GM18505 (cell line): Measurements from ENCODE around the gene ENC1.

Experiments
- ATAC-seq: cut with Tn5 transposase; IDR thresholded peaks from one replicate; pipeline ENCODE4 v1.9.1; 2021; ENCODE audit not compliant: unreplicated experiment
- POLR2A ChIP-seq: IDR thresholded peaks from 4 replicates; pipeline ENCODE4 v1.6.1; 2011; ENCODE audit warnings: borderline replicate concordance; ENCODE audit not compliant: insufficient read depth, insufficient read length; ENCODE audit errors: extremely low read depth

The ENC1 gene

DNA sequence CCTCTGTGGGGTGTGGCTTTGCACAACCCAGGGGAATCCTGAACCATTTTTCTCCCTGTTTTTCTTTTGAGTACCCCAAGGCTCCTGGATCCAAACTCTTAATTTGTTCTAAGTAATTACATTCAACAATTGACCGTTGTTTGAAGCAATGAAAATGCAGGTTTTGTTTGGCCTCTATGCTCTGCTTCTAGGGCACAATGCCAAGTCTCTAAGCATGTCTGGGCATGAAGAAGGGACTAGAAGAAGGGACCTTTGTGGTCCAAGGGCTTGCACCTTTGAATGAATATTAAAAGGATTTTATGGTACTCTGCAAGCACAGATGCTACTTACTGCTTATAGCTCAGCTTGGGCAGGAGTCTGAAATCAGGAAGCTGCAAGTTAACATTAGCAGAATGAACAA lies 6.6 kb upstream of the ENC1 start:
- ATAC-seq: no peak
- no peak for TF ChIP-seq POLR2A

DNA sequence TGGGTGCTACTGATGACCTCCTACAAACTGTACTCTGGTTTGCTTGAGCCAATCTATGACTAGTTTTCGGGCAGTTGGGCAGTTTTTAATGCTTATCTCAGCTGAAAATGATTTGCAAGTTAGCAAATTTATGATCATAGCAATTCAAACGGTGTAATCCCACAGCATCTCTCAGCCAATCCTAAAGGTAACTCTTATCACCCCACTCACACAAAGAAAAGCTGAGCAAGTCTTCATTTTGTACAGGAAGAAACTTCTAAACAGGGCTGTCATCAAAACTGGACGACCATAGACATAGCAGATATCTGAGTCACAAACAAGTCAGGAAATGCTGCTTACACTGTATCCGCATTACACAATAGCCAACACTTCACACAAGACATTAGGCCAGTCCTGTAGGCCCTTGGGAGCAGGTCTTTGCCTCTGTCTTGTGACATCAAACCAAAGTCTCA lies 2.6 kb upstream of the ENC1 start:
- no peak for ATAC-seq
- no peak for TF ChIP-seq POLR2A

DNA sequence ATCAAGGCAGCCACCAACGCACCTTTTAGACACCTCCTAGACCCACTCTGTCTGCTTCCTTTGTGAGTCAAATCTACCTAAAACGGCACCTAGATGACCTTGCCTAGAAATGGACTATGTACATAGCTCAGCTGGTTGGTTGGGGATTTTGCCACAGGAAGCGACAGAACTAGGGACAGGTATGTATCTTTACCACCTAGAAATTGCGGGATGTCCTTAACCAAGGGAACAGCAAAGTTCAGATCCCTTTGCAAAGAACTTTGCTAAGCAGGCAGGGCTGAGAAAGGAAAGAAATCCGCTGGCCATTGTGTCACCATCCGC lies 2.0 kb upstream of the ENC1 start:
- TF ChIP-seq POLR2A: no peak
- ATAC-seq: no peak

DNA sequence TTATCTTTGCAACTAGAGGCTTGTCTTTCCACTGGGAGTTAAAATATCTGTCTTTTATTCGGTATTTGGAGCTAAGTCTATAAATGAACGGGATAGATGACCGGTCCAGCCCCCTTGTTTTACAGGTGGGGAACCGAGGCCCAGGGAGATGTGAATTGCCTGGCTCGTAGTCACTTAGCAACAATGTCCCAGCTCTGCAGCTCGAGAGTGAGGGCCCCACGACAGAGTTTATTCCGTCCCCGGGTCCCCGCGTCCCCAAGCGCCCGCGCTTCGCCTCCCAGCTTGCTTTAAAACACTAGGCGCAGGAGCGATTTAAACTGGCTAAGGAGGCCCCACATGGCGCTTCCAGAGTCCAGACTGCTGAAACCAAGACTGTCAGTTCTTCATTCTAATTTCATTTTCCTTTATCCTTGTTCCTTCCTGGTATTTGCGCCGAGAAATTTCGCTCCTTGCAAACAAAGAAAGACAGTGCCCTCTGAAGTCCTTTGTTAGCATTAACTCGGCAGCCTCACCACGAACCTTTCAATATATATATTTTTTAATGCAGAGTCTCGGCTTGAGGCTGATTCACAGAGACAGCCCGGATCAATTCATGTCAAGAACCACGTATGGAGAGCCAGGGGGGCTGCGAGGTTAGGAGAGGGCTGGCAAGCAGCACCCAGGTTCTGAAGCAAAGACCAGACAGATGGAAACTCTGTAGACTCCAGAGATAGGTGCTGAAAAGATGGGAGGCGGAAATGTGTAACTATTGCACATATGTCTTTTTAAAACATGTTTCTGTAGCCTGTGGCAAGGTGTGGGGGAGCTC lies 1.4 kb upstream of the ENC1 start:
- ATAC-seq: no peak
- no peak for TF ChIP-seq POLR2A

DNA sequence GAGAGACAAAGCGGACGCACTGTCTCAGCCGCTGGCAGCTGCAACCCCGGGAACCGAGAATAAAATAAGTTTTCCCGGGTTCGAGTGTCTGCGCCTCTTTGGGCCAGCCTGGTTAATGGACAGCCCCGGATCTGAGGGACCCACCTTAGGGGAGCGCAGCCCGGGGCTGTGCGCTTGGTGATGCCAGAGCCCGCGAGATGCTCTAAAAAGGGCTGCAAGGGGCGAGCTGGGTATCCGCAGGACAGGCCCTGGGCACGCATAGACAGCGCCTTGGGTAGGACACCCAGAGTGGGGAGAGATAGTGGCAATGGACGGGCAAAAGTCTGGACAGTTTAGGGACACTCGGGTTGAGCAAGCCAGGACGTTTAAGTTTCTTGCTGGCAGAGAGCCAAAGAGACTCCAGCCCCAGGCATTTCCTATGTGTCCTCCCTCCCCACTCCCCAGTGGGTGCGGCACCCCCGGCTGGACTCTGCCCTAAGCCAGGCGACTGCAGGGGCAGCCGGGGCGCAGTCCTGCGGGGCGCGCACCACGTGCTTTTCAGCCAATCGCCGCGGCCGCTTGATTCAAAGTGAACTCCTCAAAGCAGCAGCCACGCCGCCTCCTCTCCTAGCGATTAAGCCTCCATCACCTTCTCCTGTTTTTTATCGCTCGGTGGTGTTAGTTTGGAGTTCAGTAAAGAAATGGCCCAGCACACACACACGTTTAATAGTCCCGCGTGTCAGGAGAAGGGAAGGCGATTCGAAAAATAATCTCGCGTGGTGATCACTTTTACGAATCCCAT lies 616 bp upstream of the ENC1 start:
- peak; percentile 15 for ATAC-seq
- TF ChIP-seq POLR2A: no peak

DNA sequence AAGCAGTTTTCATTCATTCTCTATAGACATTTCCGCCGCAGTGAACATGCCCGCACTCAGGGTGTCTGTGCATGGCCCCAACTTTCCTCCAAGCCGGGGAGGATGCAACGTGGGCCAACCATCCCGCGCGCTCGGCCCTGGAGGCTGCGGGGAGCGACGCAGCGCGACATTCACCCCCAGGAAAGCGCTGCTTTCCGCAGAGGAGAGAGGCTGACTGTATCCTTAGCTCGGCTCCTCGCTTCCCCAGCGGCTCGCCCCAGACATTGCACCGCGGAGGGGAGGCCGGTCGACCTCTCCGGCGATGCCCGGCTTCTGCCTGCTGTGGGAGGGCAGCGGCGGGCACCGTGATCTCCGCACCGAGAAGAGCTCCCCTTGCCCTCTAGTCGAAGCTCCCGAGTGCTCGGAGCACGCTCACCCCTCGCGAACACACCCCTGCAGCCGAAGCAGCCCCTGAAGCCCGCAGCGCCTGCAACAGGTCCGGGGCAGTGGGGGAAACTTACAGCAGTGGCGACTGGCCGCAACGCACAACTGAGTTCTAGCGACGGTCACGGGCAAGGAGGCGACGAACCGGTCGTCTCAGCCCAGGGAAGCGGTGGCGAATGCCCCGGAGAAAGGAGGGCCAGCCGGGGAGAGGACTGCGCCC lies 600 bp downstream of the ENC1 start:
- TF ChIP-seq POLR2A: no peak
- ATAC-seq: peak; percentile 10

DNA sequence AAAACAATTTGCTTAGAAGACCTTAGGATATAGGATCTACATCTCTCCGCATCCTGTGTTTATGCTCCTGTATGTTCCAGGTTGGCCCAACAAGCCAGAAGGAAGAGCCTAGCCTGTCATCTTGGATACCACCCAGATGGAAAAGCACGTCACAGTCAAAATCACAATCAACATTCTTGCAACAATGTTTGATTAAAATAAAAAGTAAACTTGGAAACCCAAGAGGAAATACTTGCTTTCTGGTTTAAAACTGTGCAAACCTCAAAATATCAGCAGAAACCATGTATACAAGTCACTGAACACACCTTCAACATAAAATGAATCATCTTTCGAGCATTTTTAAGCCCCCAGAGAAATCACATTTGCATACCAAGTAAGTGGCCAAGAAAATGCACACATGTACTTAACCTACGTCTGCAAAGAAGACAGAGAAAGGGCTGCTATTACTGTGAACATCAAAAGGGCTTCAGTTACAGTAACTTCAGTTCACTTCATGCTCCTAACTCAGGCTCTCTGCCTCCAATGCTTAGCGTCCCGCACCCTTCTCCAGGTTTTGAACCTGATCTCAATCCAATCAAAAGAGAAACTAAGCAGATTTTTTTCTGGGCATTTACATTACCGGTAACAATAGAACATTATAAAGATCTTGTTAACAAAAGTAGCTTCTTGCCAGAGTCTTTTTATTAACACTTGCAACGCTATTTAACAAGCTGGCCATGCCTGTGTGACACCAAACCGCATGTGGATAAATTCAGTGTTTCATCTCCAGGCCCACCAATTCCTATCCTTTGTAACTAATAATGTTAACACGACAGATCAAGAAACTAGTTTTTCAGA lies 1.3 kb downstream of the ENC1 start:
- ATAC-seq: no peak

DNA sequence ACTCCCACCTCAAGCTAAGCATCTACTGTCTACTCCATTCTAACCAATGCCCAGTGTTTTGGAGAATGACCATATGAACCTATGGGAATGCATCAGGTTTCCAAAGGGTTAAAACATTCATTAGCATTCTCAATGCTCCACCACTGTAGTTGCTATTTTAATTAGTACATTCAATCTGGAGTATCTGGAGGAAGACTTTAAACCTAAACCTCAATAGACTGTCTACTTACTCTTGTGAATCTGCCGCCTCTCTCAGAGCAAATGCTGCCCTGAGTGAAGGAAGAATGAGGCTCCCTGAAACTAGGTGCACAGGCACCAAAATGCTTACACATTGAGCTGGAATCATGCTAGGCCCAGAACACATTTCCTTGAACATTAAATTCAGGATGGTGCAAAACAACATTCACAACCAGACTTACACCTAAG lies 2.0 kb downstream of the ENC1 start:
- no peak for ATAC-seq
- no peak for TF ChIP-seq POLR2A

More for the DNA sequence above, 1.3 kb downstream of the ENC1 start:
- no peak for TF ChIP-seq POLR2A

DNA sequence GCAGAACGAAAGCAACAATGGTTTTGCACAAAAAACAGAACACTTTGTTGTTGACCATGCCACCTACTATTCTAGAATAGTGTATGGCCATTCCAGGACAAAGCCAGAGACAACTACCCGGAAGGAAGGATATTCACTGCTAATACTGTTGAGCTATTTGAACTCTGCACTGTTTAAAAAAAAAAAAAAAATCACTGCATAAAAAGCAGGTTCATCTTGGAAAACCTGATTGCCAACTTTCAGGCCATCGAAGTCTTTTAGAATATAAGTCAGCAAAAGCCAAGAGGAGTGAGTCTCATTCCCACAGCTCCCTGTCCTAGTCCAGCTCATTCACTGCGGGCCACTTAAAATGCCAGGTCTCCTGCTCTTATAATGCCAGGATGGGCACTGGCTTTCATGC lies 4.0 kb downstream of the ENC1 start:
- TF ChIP-seq POLR2A: no peak
- ATAC-seq: no peak

DNA sequence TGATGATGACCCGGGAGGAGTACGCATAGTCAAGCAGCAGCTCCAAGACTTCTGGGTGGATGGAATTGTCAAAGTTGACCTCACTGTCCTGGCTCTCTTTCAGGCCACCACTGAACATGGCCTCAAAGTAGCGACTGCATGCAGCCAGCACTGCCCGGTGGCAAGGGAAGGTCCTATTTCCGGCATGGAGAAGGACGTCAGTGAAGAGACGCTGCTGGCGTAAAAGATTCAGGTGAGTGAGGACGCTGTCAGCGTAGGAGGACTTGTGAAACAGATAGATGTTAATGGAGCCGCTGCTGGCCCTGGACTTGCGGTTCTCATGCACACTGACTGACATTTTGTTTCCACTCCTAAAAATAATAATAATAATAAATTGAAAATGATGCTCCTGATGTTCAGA lies 4.4 kb downstream of the ENC1 start:
- ATAC-seq: no peak
- no peak for TF ChIP-seq POLR2A

DNA sequence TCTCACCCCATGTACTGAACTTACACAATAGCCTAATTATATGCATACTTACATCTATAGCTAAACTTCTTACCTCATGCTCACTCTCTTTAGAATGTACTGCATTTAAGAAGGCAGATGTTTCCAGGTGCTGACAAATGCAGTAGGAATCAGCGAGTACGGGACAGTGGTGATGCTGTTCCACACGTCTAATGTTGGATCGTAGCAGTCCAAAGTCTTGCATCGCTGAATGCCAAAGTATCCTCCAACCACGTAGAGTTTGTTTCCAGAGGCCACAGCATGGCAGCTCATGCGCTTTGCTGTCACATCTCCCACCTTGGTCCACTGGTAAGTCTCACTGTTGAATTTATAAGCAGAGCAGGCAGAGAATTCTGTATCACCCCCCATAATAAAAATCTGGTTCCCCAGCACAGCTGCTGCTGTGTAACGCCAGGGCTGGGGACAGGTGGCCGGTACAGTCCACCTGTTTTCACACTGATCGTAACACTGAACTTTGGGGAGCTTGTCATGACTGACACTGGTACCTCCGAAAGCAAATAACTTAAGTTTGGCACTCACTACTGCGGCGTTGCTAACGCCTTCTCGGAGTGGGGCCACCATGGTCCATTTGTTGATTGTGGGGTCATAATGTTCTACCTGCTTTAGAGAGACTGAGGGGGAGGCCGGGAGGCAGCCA lies 5.8 kb downstream of the ENC1 start:
- TF ChIP-seq POLR2A: no peak
- no peak for ATAC-seq

DNA sequence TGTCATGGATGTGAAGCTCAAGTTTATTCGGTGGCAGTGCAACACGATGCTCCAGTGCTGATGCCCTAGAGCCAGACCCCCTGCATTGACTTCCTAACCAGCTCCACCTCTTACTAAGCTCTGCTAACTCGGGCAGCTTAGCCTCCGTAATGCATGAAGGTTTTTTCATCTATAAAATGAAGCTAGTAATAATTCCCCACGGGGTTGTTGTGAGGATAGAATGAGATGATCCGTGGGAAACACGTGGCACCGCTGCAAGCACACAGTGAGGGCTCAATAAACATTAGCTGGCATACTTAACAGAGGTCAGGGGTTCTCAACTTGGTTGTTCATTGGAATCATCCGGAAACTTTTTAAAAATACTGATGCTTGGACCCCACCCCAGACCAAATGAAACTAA lies 6.8 kb downstream of the ENC1 start:
- no peak for TF ChIP-seq POLR2A
- ATAC-seq: no peak

DNA sequence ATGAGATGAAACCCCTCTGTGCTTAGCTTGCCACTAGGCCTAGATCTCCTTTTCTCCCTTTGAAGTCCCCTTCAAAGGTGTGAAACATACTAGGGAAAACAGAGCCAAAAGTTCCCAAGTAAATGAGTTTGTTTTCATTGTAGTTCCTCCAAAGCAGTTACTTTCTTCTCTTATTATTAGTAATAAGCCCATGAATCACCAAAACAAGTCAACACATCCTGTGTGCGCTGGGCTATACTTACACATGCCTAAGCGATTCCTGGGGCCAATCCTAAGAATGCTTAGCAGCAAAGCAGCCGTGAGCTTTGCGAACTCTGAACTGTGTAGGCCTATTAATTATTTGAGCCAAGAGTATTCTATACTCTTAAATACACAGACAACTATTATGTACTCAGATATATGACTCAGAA lies 7.6 kb downstream of the ENC1 start:
- ATAC-seq: no peak
- TF ChIP-seq POLR2A: no peak
